Measurements from ENCODE around the gene S100A16.

The S100A16 gene, protein sequence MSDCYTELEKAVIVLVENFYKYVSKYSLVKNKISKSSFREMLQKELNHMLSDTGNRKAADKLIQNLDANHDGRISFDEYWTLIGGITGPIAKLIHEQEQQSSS

DNA sequence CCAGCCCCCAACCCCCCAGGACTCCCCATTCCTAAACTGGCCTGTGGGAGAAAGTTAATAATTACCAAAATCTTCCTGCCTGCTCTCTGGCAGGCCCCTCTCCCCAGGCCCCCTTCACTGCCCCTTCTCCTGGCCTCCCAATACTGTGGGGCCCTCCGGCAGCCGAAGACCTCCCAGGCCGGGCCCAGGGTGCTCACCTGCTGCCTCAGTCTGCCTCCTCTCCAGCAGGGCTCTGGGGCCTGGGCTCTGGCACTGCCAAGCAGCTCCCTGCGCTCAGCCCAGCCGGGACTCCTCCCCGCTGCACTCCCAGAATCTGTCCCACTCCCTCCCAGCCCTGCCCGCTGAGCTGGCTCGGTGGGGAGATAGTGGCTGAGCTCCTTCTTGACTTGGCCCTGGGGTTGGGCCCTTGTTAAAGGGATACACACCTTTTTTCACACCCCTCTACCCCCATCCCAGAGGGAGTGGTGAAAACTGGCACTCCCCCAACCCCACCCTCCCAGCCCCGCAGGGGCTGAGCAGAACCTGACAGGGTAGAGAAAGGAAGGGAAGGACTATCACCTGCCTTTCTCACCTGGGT, at the start of gene S100A16:
Gene S100A16, minus strand, starts transcription at position 383 of the 577 bp plus-strand sequence. CDS start 4,986 bp downstream, outside the sequence.
- TF ChIP-seq, protein P1, sequence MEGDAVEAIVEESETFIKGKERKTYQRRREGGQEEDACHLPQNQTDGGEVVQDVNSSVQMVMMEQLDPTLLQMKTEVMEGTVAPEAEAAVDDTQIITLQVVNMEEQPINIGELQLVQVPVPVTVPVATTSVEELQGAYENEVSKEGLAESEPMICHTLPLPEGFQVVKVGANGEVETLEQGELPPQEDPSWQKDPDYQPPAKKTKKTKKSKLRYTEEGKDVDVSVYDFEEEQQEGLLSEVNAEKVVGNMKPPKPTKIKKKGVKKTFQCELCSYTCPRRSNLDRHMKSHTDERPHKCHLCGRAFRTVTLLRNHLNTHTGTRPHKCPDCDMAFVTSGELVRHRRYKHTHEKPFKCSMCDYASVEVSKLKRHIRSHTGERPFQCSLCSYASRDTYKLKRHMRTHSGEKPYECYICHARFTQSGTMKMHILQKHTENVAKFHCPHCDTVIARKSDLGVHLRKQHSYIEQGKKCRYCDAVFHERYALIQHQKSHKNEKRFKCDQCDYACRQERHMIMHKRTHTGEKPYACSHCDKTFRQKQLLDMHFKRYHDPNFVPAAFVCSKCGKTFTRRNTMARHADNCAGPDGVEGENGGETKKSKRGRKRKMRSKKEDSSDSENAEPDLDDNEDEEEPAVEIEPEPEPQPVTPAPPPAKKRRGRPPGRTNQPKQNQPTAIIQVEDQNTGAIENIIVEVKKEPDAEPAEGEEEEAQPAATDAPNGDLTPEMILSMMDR (IDR thresholded peaks at IDR 0.05; ENCODE audit: low read depth, low read length), result no peak
- TF ChIP-seq, protein P2, sequence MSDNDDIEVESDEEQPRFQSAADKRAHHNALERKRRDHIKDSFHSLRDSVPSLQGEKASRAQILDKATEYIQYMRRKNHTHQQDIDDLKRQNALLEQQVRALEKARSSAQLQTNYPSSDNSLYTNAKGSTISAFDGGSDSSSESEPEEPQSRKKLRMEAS (IDR thresholded peaks at IDR 0.05; ENCODE audit: low read depth, low read length), result no peak
- TF ChIP-seq MYC (IDR thresholded peaks at IDR 0.05; ENCODE audit: low read depth, low read length) (no peak), POLR2A (IDR thresholded peaks at IDR 0.05; ENCODE audit: extremely low read depth, insufficient read length) (no peak)
- H3K4me3 ChIP-seq (ENCODE audit: low read depth, low read length), result no peak within 1 kb of the TSS
- no peak for DNase-seq (ENCODE audit: low read depth)

DNA sequence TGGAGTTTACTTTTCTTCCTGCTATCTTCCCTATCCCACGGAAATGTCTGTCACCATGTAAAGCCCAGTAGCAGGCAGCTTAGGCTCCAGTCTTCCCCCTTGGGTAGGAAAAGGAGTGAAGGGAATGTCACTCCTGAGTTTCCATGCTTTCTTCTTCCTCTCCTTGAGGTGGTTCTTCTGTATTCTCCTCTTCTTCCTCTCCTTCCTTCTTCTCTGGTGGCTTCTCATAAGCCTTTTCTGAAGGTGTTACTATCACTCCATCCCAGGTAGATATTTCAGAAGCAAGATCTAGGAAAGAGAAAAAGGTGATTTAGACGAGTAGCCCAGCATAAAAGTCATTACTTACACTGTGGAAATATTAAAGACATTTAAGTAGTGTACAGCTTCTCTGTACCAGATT, 49.3 kb upstream of the S100A16 start:
- no peak for DNase-seq (ENCODE audit: low read depth)
- H3K4me3 ChIP-seq (ENCODE audit: low read depth, low read length), result no peak overlapping the region
- TF ChIP-seq, protein P2 (IDR thresholded peaks at IDR 0.05; ENCODE audit: low read depth, low read length), result no peak
- no peak for TF ChIP-seq MYC (IDR thresholded peaks at IDR 0.05; ENCODE audit: low read depth, low read length)
- TF ChIP-seq, protein P1 (IDR thresholded peaks at IDR 0.05; ENCODE audit: low read depth, low read length), result no peak
- TF ChIP-seq POLR2A (IDR thresholded peaks at IDR 0.05; ENCODE audit: extremely low read depth, insufficient read length), result no peak

DNA sequence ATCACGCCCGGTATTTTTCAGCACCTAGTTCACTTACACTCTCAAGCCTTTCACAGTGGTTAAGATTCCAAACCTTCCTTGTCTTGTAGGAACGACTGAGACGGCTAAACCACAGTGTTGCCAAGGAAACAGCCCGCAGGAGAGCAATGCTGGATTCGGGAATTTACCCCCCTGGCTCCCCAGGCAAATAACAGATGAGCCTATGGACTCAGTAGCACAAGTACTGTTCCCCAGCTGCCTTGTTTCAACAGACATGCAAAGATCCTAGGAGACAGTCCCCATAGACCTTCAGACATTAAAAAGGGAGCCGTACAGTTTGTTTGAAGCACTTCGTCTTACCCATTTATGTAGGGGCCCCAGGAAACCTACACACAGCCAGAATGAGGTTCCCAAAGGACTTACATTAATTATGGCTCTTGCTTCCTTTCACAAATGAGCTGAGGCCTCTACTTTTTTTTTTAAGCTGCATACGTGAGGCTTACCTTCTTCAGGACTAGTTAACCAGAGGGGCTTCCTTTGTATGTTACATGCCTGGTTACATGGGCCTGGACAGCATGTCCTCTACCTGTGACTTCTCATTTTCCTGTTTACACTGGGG, 48.3 kb upstream of the S100A16 start:
- H3K4me3 ChIP-seq (ENCODE audit: low read depth, low read length), result no peak overlapping the region
- TF ChIP-seq MYC (IDR thresholded peaks at IDR 0.05; ENCODE audit: low read depth, low read length) (no peak), POLR2A (IDR thresholded peaks at IDR 0.05; ENCODE audit: extremely low read depth, insufficient read length) (no peak)
- TF ChIP-seq, protein P1 (IDR thresholded peaks at IDR 0.05; ENCODE audit: low read depth, low read length), result no peak
- TF ChIP-seq, protein P2 (IDR thresholded peaks at IDR 0.05; ENCODE audit: low read depth, low read length), result no peak
- peak; percentile 34 for DNase-seq (ENCODE audit: low read depth)

DNA sequence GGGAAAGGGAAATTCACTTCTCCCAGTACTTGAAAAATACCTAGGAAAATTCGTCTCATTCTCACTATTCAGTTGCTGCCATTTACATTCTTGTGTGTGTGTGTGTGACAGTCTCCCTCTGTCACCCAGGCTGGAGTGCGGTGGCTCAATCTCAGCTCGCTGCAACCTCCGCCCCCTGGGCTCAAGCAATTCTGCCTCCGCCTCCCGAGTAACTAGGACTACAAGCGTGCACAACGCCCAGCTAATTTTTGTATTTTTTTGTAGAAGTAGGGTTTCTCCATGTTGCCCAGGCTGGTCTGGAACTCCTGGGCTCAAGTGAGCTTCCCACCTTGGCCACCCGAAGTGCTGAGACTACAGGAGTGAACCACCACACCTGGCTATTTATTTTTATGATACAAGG, 46.7 kb upstream of the S100A16 start:
- H3K4me3 ChIP-seq (ENCODE audit: low read depth, low read length), result peak overlapping the region; percentile 92
- DNase-seq (ENCODE audit: low read depth), result no peak
- TF ChIP-seq, protein P1 (IDR thresholded peaks at IDR 0.05; ENCODE audit: low read depth, low read length), result no peak
- TF ChIP-seq MYC (IDR thresholded peaks at IDR 0.05; ENCODE audit: low read depth, low read length) (no peak), POLR2A (IDR thresholded peaks at IDR 0.05; ENCODE audit: extremely low read depth, insufficient read length) (no peak)
- TF ChIP-seq, protein P2 (IDR thresholded peaks at IDR 0.05; ENCODE audit: low read depth, low read length), result no peak

DNA sequence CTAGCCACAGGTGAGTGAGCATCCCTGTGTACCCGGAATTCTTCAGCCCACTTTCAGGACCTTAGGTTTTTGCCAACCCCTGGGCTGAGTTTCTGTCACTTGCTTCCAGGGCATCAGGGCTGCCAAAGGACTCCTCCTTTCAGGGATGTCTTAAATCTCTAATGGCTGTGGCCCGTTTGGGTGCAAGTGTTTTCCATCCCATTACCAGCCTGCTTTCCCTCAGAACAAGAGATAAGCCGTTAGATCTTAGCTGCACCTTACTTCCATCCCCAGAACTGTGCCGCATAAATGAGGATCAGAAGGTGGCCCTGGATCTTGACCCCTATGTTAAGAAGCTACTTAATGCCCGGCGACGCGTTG, 46.2 kb upstream of the S100A16 start:
- TF ChIP-seq, protein P1 (IDR thresholded peaks at IDR 0.05; ENCODE audit: low read depth, low read length), result no peak
- no peak for TF ChIP-seq POLR2A (IDR thresholded peaks at IDR 0.05; ENCODE audit: extremely low read depth, insufficient read length)
- TF ChIP-seq, protein P2 (IDR thresholded peaks at IDR 0.05; ENCODE audit: low read depth, low read length), result no peak
- TF ChIP-seq MYC (IDR thresholded peaks at IDR 0.05; ENCODE audit: low read depth, low read length), result no peak
- no peak for DNase-seq (ENCODE audit: low read depth)
- peak overlapping the region; percentile 92 for H3K4me3 ChIP-seq (ENCODE audit: low read depth, low read length)
